HG03439 (cell line): ENCODE results near the gene CTNND2.
"Not testable (repeated sequence)": the region's sequence is repeated elsewhere in the genome, so short reads cannot be mapped to it uniquely, and the experiment has no call there.

ENCODE experiments used
- ATAC-seq: cut with Tn5 transposase; IDR thresholded peaks from one replicate; pipeline ENCODE4 v1.9.1; 2021; ENCODE audit warnings: mild to moderate bottlenecking, moderate library complexity; ENCODE audit not compliant: unreplicated experiment

Gene CTNND2

GRCh38 chr5:11007269-11007870 lies 896.9 kb downstream of the CTNND2 start:
- ATAC-seq: no peak

GRCh38 chr5:11004523-11004922 lies 899.7 kb downstream of the CTNND2 start:
- ATAC-seq: not testable (repeated sequence)

- no peak for ATAC-seq
These were observed 903.5 kb downstream of the CTNND2 start for GRCh38 chr5:11000515-11001353.

- no peak for ATAC-seq
These were observed 904.5 kb downstream of the CTNND2 start for GRCh38 chr5:10999714-11000113.

- ATAC-seq: no peak
These were observed 908.4 kb downstream of the CTNND2 start for GRCh38 chr5:10995891-10996290.

GRCh38 chr5:10994091-10994986 lies 909.9 kb downstream of the CTNND2 start:
- ATAC-seq: no peak

- ATAC-seq: no peak
These were observed 913.6 kb downstream of the CTNND2 start for GRCh38 chr5:10990634-10991033.

GRCh38 chr5:10989577-10990263 lies 914.5 kb downstream of the CTNND2 start:
- ATAC-seq: no peak

GRCh38 chr5:10988622-10989021 lies 915.6 kb downstream of the CTNND2 start:
- no peak for ATAC-seq

- ATAC-seq: peak; percentile 95
These were observed 916.2 kb downstream of the CTNND2 start for GRCh38 chr5:10987925-10988504.

GRCh38 chr5:10987276-10987924 lies 916.8 kb downstream of the CTNND2 start:
- no peak for ATAC-seq

GRCh38 chr5:10985721-10986110 lies 918.5 kb downstream of the CTNND2 start:
- no peak for ATAC-seq

GRCh38 chr5:10985091-10985720 lies 919.0 kb downstream of the CTNND2 start:
- ATAC-seq: no peak

- no peak for ATAC-seq
These were observed 920.1 kb downstream of the CTNND2 start for GRCh38 chr5:10984021-10984715.

GRCh38 chr5:10982626-10983025 lies 921.6 kb downstream of the CTNND2 start:
- no peak for ATAC-seq

GRCh38 chr5:10981932-10982331 lies 922.3 kb downstream of the CTNND2 start:
- ATAC-seq: no peak

- ATAC-seq: no peak
These were observed 927.2 kb downstream of the CTNND2 start for GRCh38 chr5:10977011-10977410.

- no peak for ATAC-seq
These were observed 928.3 kb downstream of the CTNND2 start for GRCh38 chr5:10975945-10976344.

GRCh38 chr5:10974850-10975249 lies 929.4 kb downstream of the CTNND2 start:
- no peak for ATAC-seq
